ENCODE measurements around the gene ISOC2. TPM values are rescaled to one million over a fixed set of nuclear protein-coding genes. Genes with fewer than 3 reads are reported as not detected.

The ISOC2 gene
- total RNA-seq, 1 experiment from 2014 or later = 251 TPM

- no peak overlapping the region for H3K9ac ChIP-seq (ENCODE audit: low read length)
- ATAC-seq = no peak
- no peaks in the 10 kb centered on the region for H3K9me3 ChIP-seq (ENCODE audit: low read length)
- no peak overlapping the region for H3K4me2 ChIP-seq (ENCODE audit: low read length)
- no peak for DNase-seq
- intact Hi-C loops (cut with micrococcal nuclease) = no loop called here
- POLR2A ChIA-PET (ENCODE audit: unreplicated experiment) = no interaction called here
- no peaks in the 10 kb centered on the region for H3K36me3 ChIP-seq (ENCODE audit: low read depth, low read length)
- no peaks in the 10 kb centered on the region for H3K9me2 ChIP-seq (replicated peaks; ENCODE audit: low read length)
- peaks cover 52% of the 10 kb centered on the region for H3K27me3 ChIP-seq (ENCODE audit: low read length)
- TF ChIP-seq CTCF (conservative IDR thresholded peaks at IDR 0.05; ENCODE audit: low read depth, low read length) = no peak
- no peak for TF ChIP-seq EZH2phosphoT487 (IDR thresholded peaks at IDR 0.05; ENCODE audit: borderline replicate concordance, low read length)
- peak; percentile 73 for TF ChIP-seq EZH2 (IDR thresholded peaks at IDR 0.05; ENCODE audit: low read length, unreplicated experiment)
- no peaks in the 10 kb centered on the region; the same call in 1 of the 2 replicates for H4K20me1 ChIP-seq (ENCODE audit: low read length)
- no TSS peak for BruUV-seq (replicated peaks)
- H3K4me1 ChIP-seq (ENCODE audit: insufficient read depth, low read length) = no peaks in the 10 kb centered on the region
- H3K4me3 ChIP-seq (ENCODE audit: low read length) = no peak overlapping the region
- CTCF ChIA-PET = no interaction called here
- no peaks in the 10 kb centered on the region for H3K79me2 ChIP-seq (ENCODE audit: low read length)
- H2AFZ ChIP-seq (ENCODE audit: low read length) = no peak overlapping the region
- H3F3A ChIP-seq (ENCODE audit: low read length, unreplicated experiment) = no peaks in the 10 kb centered on the region
- H3K27ac ChIP-seq (ENCODE audit: low read length) = no peak overlapping the region
Measured at GRCh38 chr19:55441692-55442321, 19.6 kb downstream of the ISOC2 start.

DNA sequence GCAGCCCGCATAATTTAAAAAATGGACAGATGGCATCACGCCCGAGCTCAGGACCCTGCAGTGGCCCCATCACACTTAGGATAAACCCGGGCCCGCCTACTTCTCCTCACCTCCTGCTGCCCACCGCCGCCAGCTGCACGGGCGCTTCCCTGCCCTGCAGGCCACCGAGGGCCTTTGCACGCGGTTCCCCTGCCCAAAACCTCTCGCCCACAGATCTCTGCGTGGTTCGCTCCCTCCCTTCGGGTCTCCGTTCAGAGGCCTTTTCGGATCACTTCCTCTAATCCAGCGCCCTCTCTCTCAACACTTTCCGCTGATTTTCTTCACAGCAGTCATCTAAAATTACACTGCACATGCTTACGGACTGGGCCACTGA, 20.1 kb downstream of the ISOC2 start:
- no peaks in the 10 kb centered on the region for H3F3A ChIP-seq (ENCODE audit: low read length, unreplicated experiment)
- no peak for TF ChIP-seq EZH2phosphoT487 (IDR thresholded peaks at IDR 0.05; ENCODE audit: borderline replicate concordance, low read length)
- TF ChIP-seq CTCF (conservative IDR thresholded peaks at IDR 0.05; ENCODE audit: low read depth, low read length) = no peak
- no peak for TF ChIP-seq EZH2 (IDR thresholded peaks at IDR 0.05; ENCODE audit: low read length, unreplicated experiment)

GRCh38 chr19:55440411-55441105, 20.9 kb downstream of the ISOC2 start:
- ATAC-seq = no peak
- no peaks in the 10 kb centered on the region for H3K9me3 ChIP-seq (ENCODE audit: low read length)
- no peak for TF ChIP-seq EZH2phosphoT487 (IDR thresholded peaks at IDR 0.05; ENCODE audit: borderline replicate concordance, low read length)
- TF ChIP-seq CTCF (conservative IDR thresholded peaks at IDR 0.05; ENCODE audit: low read depth, low read length) = no peak
- no peak for TF ChIP-seq EZH2 (IDR thresholded peaks at IDR 0.05; ENCODE audit: low read length, unreplicated experiment)
- H3K79me2 ChIP-seq (ENCODE audit: low read length) = no peaks in the 10 kb centered on the region
- intact Hi-C loops (cut with micrococcal nuclease) = no loop called here
- ChIA-PET POLR2A (ENCODE audit: unreplicated experiment) (no interaction called here), CTCF (no interaction called here)
- no peak overlapping the region for H3K27ac ChIP-seq (ENCODE audit: low read length)
- no peak for DNase-seq
- H3K36me3 ChIP-seq (ENCODE audit: low read depth, low read length) = no peaks in the 10 kb centered on the region
- H4K20me1 ChIP-seq (ENCODE audit: low read length) = no peaks in the 10 kb centered on the region; the same call in 1 of the 2 replicates
- no peaks in the 10 kb centered on the region for H3K4me1 ChIP-seq (ENCODE audit: insufficient read depth, low read length)
- BruUV-seq (replicated peaks) = no TSS peak
- H3F3A ChIP-seq (ENCODE audit: low read length, unreplicated experiment) = no peaks in the 10 kb centered on the region
- peaks cover 49% of the 10 kb centered on the region for H3K27me3 ChIP-seq (ENCODE audit: low read length)
- H2AFZ ChIP-seq (ENCODE audit: low read length) = no peak overlapping the region
- no peaks in the 10 kb centered on the region for H3K9me2 ChIP-seq (replicated peaks; ENCODE audit: low read length)
- no peak overlapping the region for H3K4me3 ChIP-seq (ENCODE audit: low read length)
- no peak overlapping the region for H3K9ac ChIP-seq (ENCODE audit: low read length)
- no peak overlapping the region for H3K4me2 ChIP-seq (ENCODE audit: low read length)

More for the DNA sequence above, 20.1 kb downstream of the ISOC2 start:
- Histone ChIP-seq H2AFZ (ENCODE audit: low read length) (no peak overlapping the region), H3K79me2 (ENCODE audit: low read length) (no peaks in the 10 kb centered on the region), H3K4me3 (ENCODE audit: low read length) (no peak overlapping the region), H3K36me3 (ENCODE audit: low read depth, low read length) (no peaks in the 10 kb centered on the region), H3K4me1 (ENCODE audit: insufficient read depth, low read length) (no peaks in the 10 kb centered on the region), H3K9me2 (replicated peaks; ENCODE audit: low read length) (no peaks in the 10 kb centered on the region), H3K27me3 (ENCODE audit: low read length) (peaks cover 52% of the 10 kb centered on the region), H4K20me1 (ENCODE audit: low read length) (no peaks in the 10 kb centered on the region; the same call in 1 of the 2 replicates), H3K9me3 (ENCODE audit: low read length) (no peaks in the 10 kb centered on the region), H3K9ac (ENCODE audit: low read length) (no peak overlapping the region), H3K27ac (ENCODE audit: low read length) (no peak overlapping the region), H3K4me2 (ENCODE audit: low read length) (no peak overlapping the region)
- ChIA-PET POLR2A (ENCODE audit: unreplicated experiment) (no interaction called here), CTCF (no interaction called here)
- DNase-seq (no peak), ATAC-seq (no peak)
- no TSS peak for BruUV-seq (replicated peaks)
- intact Hi-C loops (cut with micrococcal nuclease) = no loop called here

Measured in PC-3 (cell line).